SK-N-SH (cell line): ENCODE results near the gene VDAC2. TPM values are rescaled to one million over a fixed set of nuclear protein-coding genes. Genes with fewer than 3 reads are reported as not detected.

Experiments
- CTCF ChIA-PET: fragments of 300-600, 350-600 bp; formaldehyde crosslinking; extraction: SDS; loops from one replicate; lab custom pipeline; 2021; lab: Yijun Ruan, JAX
- POLR2A ChIA-PET: fragments of 350-600 bp; sonication (Branson Sonifier 250); formaldehyde crosslinking; extraction: SDS; loops from one replicate; lab custom pipeline; 2020; ENCODE audit warnings: antibody characterized with exemption, inconsistent platforms; lab: Yijun Ruan, JAX
- DNase-seq: peaks from one replicate; pipeline ENCODE4 v3.0.0; 2012
- H2AFZ ChIP-seq: fragments of 200-600 bp; sonication (generic); 2 replicates; pipeline ENCODE4 v1.8.1; 2016; ENCODE audit warnings: antibody characterized with exemption, mild to moderate bottlenecking, low read depth
- H3F3A ChIP-seq: fragments of 200-600 bp; sonication (generic); replicated peaks from 2 replicates; pipeline ENCODE3; 2016; ENCODE audit warnings: antibody characterized with exemption, mild to moderate bottlenecking; ENCODE audit not compliant: insufficient read depth
- H3K27ac ChIP-seq, 2 experiments: fragments of 200-500 bp in 1 of 2; fragments of 200-600 bp in 1 of 2; sonication (Bioruptor generic) in 1 of 2; sonication (generic), shearing (Covaris generic) in 1 of 2; 2 replicates each; pipeline versions ENCODE4 v1.5.1 to v1.6.1; 2014 to 2016; ENCODE audit warnings: low read depth in 2 of 2, inconsistent platforms in 1 of 2, low read length in 1 of 2, mild to moderate bottlenecking in 1 of 2, mixed read lengths in 1 of 2
- H3K27me3 ChIP-seq: fragments of 200-600 bp; sonication (generic), shearing (Covaris generic); 2 replicates; pipeline ENCODE4 v1.6.1; 2016; ENCODE audit warnings: mixed run types; ENCODE audit not compliant: insufficient read depth
- H3K36me3 ChIP-seq, 2 experiments: fragments of 200-500 bp in 1 of 2; fragments of 200-600 bp in 1 of 2; sonication (Bioruptor generic) in 1 of 2; sonication (generic) in 1 of 2; replicated peaks in 1 of 2; 2 replicates each; pipeline versions ENCODE3 to v1.5.1; 2014 to 2016; ENCODE audit warnings: low read length in 1 of 2, mild to moderate bottlenecking in 1 of 2; ENCODE audit not compliant: insufficient read depth in 2 of 2, control insufficient read depth in 1 of 2
- H3K4me1 ChIP-seq, 2 experiments: fragments of 200-500 bp in 1 of 2; fragments of 200-600 bp in 1 of 2; sonication (Bioruptor generic) in 1 of 2; sonication (generic), shearing (Covaris generic) in 1 of 2; 2 replicates each; pipeline versions ENCODE4 v1.5.1 to v1.6.1; 2014 to 2016; ENCODE audit warnings: low read depth in 1 of 2, low read length in 1 of 2, mixed run types in 1 of 2; ENCODE audit not compliant: insufficient read depth in 2 of 2, control insufficient read depth in 1 of 2
- H3K4me2 ChIP-seq: fragments of 200-600 bp; sonication (generic), shearing (Covaris generic); 2 replicates; pipeline ENCODE4 v1.6.1; 2017; ENCODE audit warnings: mixed run types
- H3K4me3 ChIP-seq, 2 experiments: fragments of 200-500 bp in 1 of 2; fragments of 200-600 bp in 1 of 2; sonication (Bioruptor generic) in 1 of 2; sonication (generic), shearing (Covaris generic) in 1 of 2; 2 replicates each; pipeline versions ENCODE4 v1.5.1 to v1.8.1; 2014 to 2016; ENCODE audit warnings: low read depth in 2 of 2, inconsistent platforms in 1 of 2, low read length in 1 of 2, mild to moderate bottlenecking in 1 of 2, mixed read lengths in 1 of 2, moderate library complexity in 1 of 2
- H3K79me2 ChIP-seq: fragments of 200-600 bp; sonication (generic); 2 replicates; pipeline ENCODE4 v1.8.1; 2017; ENCODE audit warnings: mild to moderate bottlenecking; ENCODE audit not compliant: insufficient read depth
- H3K9ac ChIP-seq: fragments of 200-600 bp; sonication (generic); 2 replicates; pipeline ENCODE4 v1.6.1; 2017; ENCODE audit warnings: mixed run types
- H3K9me2 ChIP-seq: fragments of 200-600 bp; sonication (generic); 2 replicates; pipeline ENCODE4 v1.6.1; 2017; ENCODE audit warnings: mixed run types
- H3K9me3 ChIP-seq: fragments of 200-600 bp; sonication (generic); 2 replicates; pipeline ENCODE4 v1.6.1; 2017; ENCODE audit warnings: mixed run types, mild to moderate bottlenecking, moderate library complexity
- H4K20me1 ChIP-seq: fragments of 200-600 bp; sonication (generic); 2 replicates; pipeline ENCODE4 v1.6.1; 2017; ENCODE audit warnings: mild to moderate bottlenecking, mixed run types; ENCODE audit not compliant: insufficient read depth
- CHD2 ChIP-seq: fragments of 150-350 bp; IDR thresholded peaks from 2 replicates; pipeline ENCODE4 v1.6.1; 2018; ENCODE audit warnings: low read length; ENCODE audit not compliant: partially characterized antibody
- FOSL2 ChIP-seq: IDR thresholded peaks from 2 replicates; pipeline ENCODE4 v1.4.0; 2012; ENCODE audit warnings: low read depth, mild to moderate bottlenecking, moderate library complexity, borderline replicate concordance
- GATA2 ChIP-seq: sonication (generic); formaldehyde crosslinking; IDR thresholded peaks from 2 replicates; pipeline ENCODE4 v1.5.0; 2020; ENCODE audit warnings: mild to moderate bottlenecking, missing genetic modification reagents
- MAX ChIP-seq: IDR thresholded peaks from 2 replicates; pipeline ENCODE4 v1.4.0; 2012; ENCODE audit warnings: low read depth
- MXI1 ChIP-seq: IDR thresholded peaks from 2 replicates; pipeline ENCODE4 v1.6.1; 2012; ENCODE audit warnings: mild to moderate bottlenecking, low read depth, low read length, improper control_type of control experiment
- NFIC ChIP-seq: IDR thresholded peaks from 2 replicates; pipeline ENCODE4 v1.4.0; 2012; ENCODE audit warnings: borderline replicate concordance
- POLR2AphosphoS5 ChIP-seq: IDR thresholded peaks from 2 replicates; pipeline ENCODE4 v1.6.1; 2012; ENCODE audit warnings: low read depth, low read length
- SMC3 ChIP-seq: IDR thresholded peaks from 2 replicates; pipeline ENCODE4 v1.6.1; 2012; ENCODE audit warnings: low read depth, low read length, improper control_type of control experiment
- USF1 ChIP-seq: IDR thresholded peaks from 2 replicates; pipeline ENCODE4 v1.4.0; 2012; ENCODE audit warnings: low read depth, borderline replicate concordance
- YY1 ChIP-seq: IDR thresholded peaks from 2 replicates; pipeline ENCODE4 v1.4.0; 2012; ENCODE audit warnings: low read depth, mild to moderate bottlenecking
- WGBS: methylation state at CpG from one replicate; pipeline ENCODE4 v1.1.6; 2017; ENCODE audit warnings: low lambda C conversion rate; 5-methylcytosine and 5-hydroxymethylcytosine counted together
- polyA plus RNA-seq, 3 experiments: library from polyadenylated mRNA; depleted of rRNA; stranded (reverse); fragments of >200 nt; gene quantifications; 2 replicates each; pipeline ENCODE4 v1.2.3, GENCODE V29; 2012

The VDAC2 gene
- polyA plus RNA-seq, 1 of the 3 experiments (the other 2 are of a cell fraction), result 98.3 TPM

GRCh38 chr10:75234017-75234682 is 23.6 kb downstream of the VDAC2 start:
- H3K79me2 ChIP-seq, result peaks cover 14% of the 10 kb centered on the region; the same call in 1 of the 2 replicates
- CTCF ChIA-PET, result interaction anchor here (1.2 to 5.5 kb wide), 12 partner anchors 9 to 1751 kb away, joined by 3 to 40 read pairs (median 10); partner anchors contain the start of genes SAMD8 and ZNF503
- H3K9me3 ChIP-seq, result no peaks in the 10 kb centered on the region
- H3K27ac ChIP-seq, result peak overlapping the region; percentile 30 to 78; a peak in 3 of 4 replicates
- H2AFZ ChIP-seq, result peak overlapping the region; percentile 86
- H3F3A ChIP-seq, result peaks cover 43% of the 10 kb centered on the region
- peaks cover 4 to 33% of the 10 kb centered on the region in 2 experiments; a peak in 2 of 4 replicates for H3K4me1 ChIP-seq
- POLR2A ChIA-PET, result interaction anchor here (1.1 to 1.9 kb wide), 2 partner anchors 23 to 123 kb away, joined by 3 to 6 read pairs; partner anchors contain the start of genes SAMD8 and VDAC2
- peak overlapping the region; percentile 61 to 72 for H3K4me3 ChIP-seq
- peak overlapping the region; percentile 96 for H3K4me2 ChIP-seq
- TF ChIP-seq FOSL2 (no peak), NFIC (no peak), MAX (peak; percentile 12; the same call in 1 of the 2 replicates), GATA2 (CRISPR knock-in tag) (no peak), POLR2AphosphoS5 (no peak), YY1 (no peak), MXI1 (no peak)
- peak; percentile 95 for DNase-seq
- peaks cover 29 to 34% of the 10 kb centered on the region in 2 experiments for H3K36me3 ChIP-seq
- no peaks in the 10 kb centered on the region for H3K9me2 ChIP-seq
- H3K9ac ChIP-seq, result peak overlapping the region; percentile 57
- peaks cover 13% of the 10 kb centered on the region for H4K20me1 ChIP-seq
- no peaks in the 10 kb centered on the region for H3K27me3 ChIP-seq
- 10% methylated on average over 28 of the region's 48 CpGs for WGBS

GRCh38 chr10:75234683-75235374 is 24.2 kb downstream of the VDAC2 start:
- Histone ChIP-seq H3F3A (peaks cover 37% of the 10 kb centered on the region), H3K79me2 (peaks cover 8% of the 10 kb centered on the region; the same call in 1 of the 2 replicates), H3K9ac (peak overlapping the region; percentile 57), H2AFZ (peak overlapping the region; percentile 86), H3K4me1 (peaks cover 3 to 37% of the 10 kb centered on the region in 2 experiments; a peak in 2 of 4 replicates), H3K27me3 (no peaks in the 10 kb centered on the region), H3K4me2 (peak overlapping the region; percentile 96), H4K20me1 (peaks cover 6% of the 10 kb centered on the region), H3K4me3 (peak overlapping the region; percentile 61 to 72), H3K9me2 (no peaks in the 10 kb centered on the region), H3K27ac (peak overlapping the region; percentile 30 to 73; a peak in 3 of 4 replicates), H3K9me3 (no peaks in the 10 kb centered on the region), H3K36me3 (peaks cover 23 to 27% of the 10 kb centered on the region in 2 experiments)
- ChIA-PET POLR2A (interaction anchor here (1.9 kb wide), 1 partner anchor 24 kb away, joined by 6 read pairs; the partner anchor contains the start of gene VDAC2), CTCF (interaction anchor here (0.9 to 5.5 kb wide), 21 partner anchors 10 to 1856 kb away, joined by 3 to 40 read pairs (median 5); partner anchors contain the start of genes SAMD8, VDAC2 and ZNF503)
- peak; percentile 59 for DNase-seq
- TF ChIP-seq CHD2 (no peak), USF1 (no peak), SMC3 (no peak)
- WGBS, result no CpG with 5 or more reads among the region's 62 CpGs
